Endothelial cell of umbilical vein (primary cell): ENCODE measurements around the gene UCP3. TPM values are rescaled to one million over a fixed set of nuclear protein-coding genes. Genes with fewer than 3 reads are reported as not detected.

Experiments used
- BruUV-seq: library from RNA; stranded (reverse); fragments of 400-500 nt; replicated peaks from 2 replicates; lab custom pipeline; 2021; lab: Mats Ljungman, UMichigan
- CTCF ChIA-PET: fragments of 300-600, 350-600 bp; sonication (Branson Sonifier 250); formaldehyde crosslinking; loops from one replicate; lab custom pipeline; 2021; ENCODE audit warnings: antibody characterized with exemption, inconsistent platforms; lab: Charles Lee
- POLR2A ChIA-PET: fragments of 300-600, 350-600 bp; sonication (Branson Sonifier 250); formaldehyde crosslinking; loops from one replicate; lab custom pipeline; 2021; ENCODE audit warnings: antibody characterized with exemption, inconsistent platforms; lab: Charles Lee
- DNase-seq: peaks from one replicate; pipeline ENCODE4 v3.0.0-alpha.2; 2011; ENCODE audit warnings: low read depth, low spot score
- FAIRE-seq: peaks from 2 replicates; lab custom pipeline; 2011; peaks lifted over from hg19 to GRCh38; lab: Jason Lieb, UNC
- H2AFZ ChIP-seq: 2 replicates; pipeline ENCODE4 v1.6.0; 2012; ENCODE audit warnings: low read depth, low read length, control low read depth, inconsistent platforms
- H3K27ac ChIP-seq: 2 replicates; pipeline ENCODE4 v1.5.1; 2011; ENCODE audit warnings: low read depth, mild to moderate bottlenecking, control low read depth, low read length, moderate library complexity; ENCODE audit not compliant: insufficient read depth
- H3K27me3 ChIP-seq, 2 experiments: 2 replicates each; pipeline versions ENCODE4 v1.6.0 to v1.6.1; 2011; ENCODE audit warnings: low read length in 2 of 2, mixed read lengths in 1 of 2; ENCODE audit not compliant: control insufficient read depth in 2 of 2, insufficient read depth in 2 of 2
- H3K36me3 ChIP-seq, 2 experiments: 2 replicates in 1 of 2; 3 replicates in 1 of 2; pipeline ENCODE4 v1.5.1; 2011; ENCODE audit warnings: low read length in 2 of 2, mild to moderate bottlenecking in 1 of 2, moderate library complexity in 1 of 2; ENCODE audit not compliant: control insufficient read depth in 2 of 2, insufficient read depth in 2 of 2; ENCODE audit errors: extremely low read depth in 1 of 2
- H3K4me1 ChIP-seq: 3 replicates; pipeline ENCODE4 v1.5.1; 2011; ENCODE audit warnings: mild to moderate bottlenecking, low read length; ENCODE audit not compliant: control insufficient read depth, insufficient read depth; ENCODE audit errors: extremely low read depth
- H3K4me2 ChIP-seq: 2 replicates; pipeline ENCODE4 v1.6.1; 2011; ENCODE audit warnings: low read length, control low read depth, mixed read lengths; ENCODE audit not compliant: insufficient read depth
- H3K4me3 ChIP-seq, 3 experiments: fragments of 200-600 bp in 1 of 3; sonication (generic), shearing (Covaris generic) in 1 of 3; replicated peaks in 1 of 3; 2 replicates each; pipeline ENCODE4 v1.5.1; 2011 to 2016; ENCODE audit warnings: control low read depth in 3 of 3, low read length in 3 of 3, mild to moderate bottlenecking in 2 of 3, inconsistent platforms in 1 of 3, low read depth in 1 of 3, moderate library complexity in 1 of 3; ENCODE audit not compliant: insufficient read depth in 1 of 3
- H3K79me2 ChIP-seq: 2 replicates; pipeline ENCODE4 v1.6.0; 2012; ENCODE audit warnings: low read length, inconsistent platforms; ENCODE audit not compliant: control insufficient read depth, insufficient read depth
- H3K9ac ChIP-seq: replicated peaks from 2 replicates; pipeline ENCODE3; 2011; ENCODE audit warnings: low read length, control low read depth; ENCODE audit not compliant: insufficient read depth; ENCODE audit errors: extremely low read depth
- H3K9me1 ChIP-seq: replicated peaks from 3 replicates; pipeline ENCODE4 v1.6.0; 2011; ENCODE audit warnings: mild to moderate bottlenecking, low read length; ENCODE audit not compliant: control insufficient read depth, insufficient read depth; ENCODE audit errors: extremely low read depth
- H3K9me3 ChIP-seq: replicated peaks from 2 replicates; pipeline ENCODE4 v1.5.1; 2012; ENCODE audit warnings: low read length, inconsistent platforms; ENCODE audit not compliant: control insufficient read depth, insufficient read depth
- H4K20me1 ChIP-seq: replicated peaks from 2 replicates; pipeline ENCODE3; 2011; ENCODE audit warnings: mild to moderate bottlenecking, low read length; ENCODE audit not compliant: control insufficient read depth, insufficient read depth; ENCODE audit errors: extremely low read depth
- CTCF ChIP-seq, 2 donors: IDR thresholded peaks; 1 replicate in 1 of 2; 2 replicates in 1 of 2; pipeline ENCODE4 v1.5.1; 2011; ENCODE audit warnings: low read length in 2 of 2, mild to moderate bottlenecking in 2 of 2, moderate library complexity in 2 of 2, control low read depth in 1 of 2, inconsistent platforms in 1 of 2, low read depth in 1 of 2; ENCODE audit not compliant: insufficient read depth in 1 of 2; ENCODE audit errors: extremely low read depth in 1 of 2
- EZH2 ChIP-seq: IDR thresholded peaks from 2 replicates; pipeline ENCODE4 v1.6.1; 2012; ENCODE audit warnings: borderline replicate concordance, low read depth, mild to moderate bottlenecking, moderate library complexity, low read length, inconsistent platforms; ENCODE audit not compliant: severe bottlenecking
- FOS ChIP-seq: IDR thresholded peaks from 2 replicates; pipeline ENCODE4 v1.6.1; 2011; ENCODE audit warnings: mild to moderate bottlenecking, low read length, moderate library complexity, borderline replicate concordance; ENCODE audit not compliant: insufficient read depth
- GATA2 ChIP-seq: IDR thresholded peaks from 2 replicates; pipeline ENCODE4 v1.7.0; 2011; ENCODE audit warnings: low read depth, mild to moderate bottlenecking, moderate library complexity, mixed read lengths, low read length; ENCODE audit not compliant: insufficient read length, insufficient read depth
- JUN ChIP-seq: IDR thresholded peaks from 2 replicates; pipeline ENCODE4 v1.6.1; 2011; ENCODE audit warnings: borderline replicate concordance, low read depth; ENCODE audit not compliant: insufficient read length, insufficient read depth
- MAX ChIP-seq: IDR thresholded peaks from 2 replicates; pipeline ENCODE4 v1.6.1; 2011; ENCODE audit not compliant: insufficient read depth, insufficient read length
- MYC ChIP-seq: IDR thresholded peaks from one replicate; pipeline ENCODE4 v1.6.1; 2011; ENCODE audit warnings: mild to moderate bottlenecking, low read depth, low read length
- POLR2A ChIP-seq: IDR thresholded peaks from 2 replicates; pipeline ENCODE4 v1.6.1; 2012; ENCODE audit warnings: low read depth, mild to moderate bottlenecking, control low read depth, low read length
- POLR2AphosphoS5 ChIP-seq: IDR thresholded peaks from 2 replicates; pipeline ENCODE4 v1.6.1; 2012; ENCODE audit warnings: low read depth, mild to moderate bottlenecking, control low read depth, low read length, moderate library complexity; ENCODE audit not compliant: insufficient read depth
- dilution Hi-C: fragments of 300-500 bp; cut with MboI; formaldehyde crosslinking; loops from one replicate; pipeline ENCODE4 v1.15.0; 2019; ENCODE audit warnings: low sequenced_read_pairs; ENCODE audit not compliant: extremely low pct_ligation_motif_present
- intact Hi-C: fragments of 100-400 bp; cut with micrococcal nuclease; formaldehyde crosslinking; loops from one replicate; pipeline ENCODE4 v1.10.0; 2022
- polyA plus RNA-seq, 4 experiments: library from polyadenylated mRNA; depleted of rRNA in 3 of 4; stranded (reverse) in 3 of 4; unstranded in 1 of 4; fragments of >200 nt; gene quantifications; 2 replicates each; pipeline versions ENCODE4 v1.2.1 to v1.2.3, GENCODE V29; 2011 to 2012; ENCODE audit warnings: missing spikeins in 1 of 4
- total RNA-seq: library from RNA; stranded (reverse); gene quantifications from 2 replicates; pipeline ENCODE4 v1.2.3, GENCODE V29; 2021

The UCP3 gene
- total and polyA plus RNA-seq, 2 donors (not counting 3 experiments of a cell fraction or from before 2014, with no cell fraction given): 1.1 to 1.4 TPM

- FAIRE-seq (no peak), DNase-seq (no peak)
- ChIA-PET CTCF (no interaction called here), POLR2A (no interaction called here)
- intact Hi-C loops: no loop called here
- H3K4me3 ChIP-seq: no peak overlapping the region
- no peak overlapping the region for H3K27ac ChIP-seq
- no peaks in the 10 kb centered on the region for H3K9me3 ChIP-seq
- no peak overlapping the region for H3K4me2 ChIP-seq
- BruUV-seq: no TSS peak
- no peak overlapping the region for H3K9ac ChIP-seq
- TF ChIP-seq MYC: no peak
- no peak for TF ChIP-seq POLR2A
- no peak for TF ChIP-seq FOS
- no peaks in the 10 kb centered on the region for H3K79me2 ChIP-seq
- no peaks in the 10 kb centered on the region for H3K36me3 ChIP-seq
- no peak overlapping the region for H2AFZ ChIP-seq
- no peaks in the 10 kb centered on the region for H3K4me1 ChIP-seq
- dilution Hi-C loops: no loop called here
- no peaks in the 10 kb centered on the region for H4K20me1 ChIP-seq
- no peaks in the 10 kb centered on the region for H3K9me1 ChIP-seq
- H3K27me3 ChIP-seq: no peaks in the 10 kb centered on the region
These were observed 9.1 kb downstream of the UCP3 start for GRCh38 chr11:73999581-74000306.

- no peaks in the 10 kb centered on the region for H3K27me3 ChIP-seq
- dilution Hi-C loops: no loop called here
- intact Hi-C loops: no loop called here
- no peak overlapping the region for H2AFZ ChIP-seq
- no TSS peak for BruUV-seq
- no peak overlapping the region for H3K27ac ChIP-seq
- TF ChIP-seq POLR2A (no peak), EZH2 (no peak), MAX (no peak), CTCF (IDR thresholded peaks at IDR 0.05; ENCODE audit: extremely low read depth in 1 of 2, insufficient read depth in 1 of 2, low read depth in 1 of 2, low read length in 2 of 2) (no peak), POLR2AphosphoS5 (no peak), MYC (no peak), FOS (no peak), GATA2 (no peak), JUN (no peak)
- H3K4me2 ChIP-seq: no peak overlapping the region
- DNase-seq (no peak), FAIRE-seq (no peak)
- no peak overlapping the region for H3K9ac ChIP-seq
- H4K20me1 ChIP-seq: no peaks in the 10 kb centered on the region
- POLR2A ChIA-PET: no interaction called here
- H3K4me1 ChIP-seq: no peaks in the 10 kb centered on the region
- CTCF ChIA-PET: no interaction called here
- no peaks in the 10 kb centered on the region for H3K36me3 ChIP-seq
- H3K79me2 ChIP-seq: no peaks in the 10 kb centered on the region
- H3K4me3 ChIP-seq: no peak overlapping the region
- H3K9me1 ChIP-seq: no peaks in the 10 kb centered on the region
- no peaks in the 10 kb centered on the region for H3K9me3 ChIP-seq
These were observed 9.9 kb downstream of the UCP3 start for GRCh38 chr11:73998846-73999575.
